Left hindlimb (tissue), 1 donor: Measurements from ENCODE around the gene CD40.
A peak's percentile ranks its signal among the peaks of the same experiment; 100 is the strongest.

Source experiments
- DNase-seq: peaks from one replicate; pipeline ENCODE4 v3.0.0-alpha.2; 2018

CD40 gene

GRCh38 chr20:46123482-46124245 lies 5.5 kb downstream of the CD40 start:
- no peak for DNase-seq

- no peak for DNase-seq
Measured at GRCh38 chr20:46126440-46127056, 8.4 kb downstream of the CD40 start.

- no peak for DNase-seq
Measured at GRCh38 chr20:46127396-46128010, 9.4 kb downstream of the CD40 start.

GRCh38 chr20:46128310-46129151 lies 10.4 kb downstream of the CD40 start:
- no peak for DNase-seq

GRCh38 chr20:46129955-46130481 lies 11.9 kb downstream of the CD40 start:
- DNase-seq, result no peak

- no peak for DNase-seq
Measured at GRCh38 chr20:46130534-46130933, 12.4 kb downstream of the CD40 start.

GRCh38 chr20:46131396-46131795 lies 13.3 kb downstream of the CD40 start:
- no peak for DNase-seq

GRCh38 chr20:46132705-46133120 lies 14.6 kb downstream of the CD40 start:
- peak; percentile 79 for DNase-seq

- DNase-seq, result no peak
Measured at GRCh38 chr20:46133886-46134654, 16.0 kb downstream of the CD40 start.

GRCh38 chr20:46134716-46135115 lies 16.6 kb downstream of the CD40 start:
- DNase-seq, result no peak

- DNase-seq, result no peak
Measured at GRCh38 chr20:46135856-46136633, 17.9 kb downstream of the CD40 start.

- no peak for DNase-seq
Measured at GRCh38 chr20:46137816-46138215, 19.7 kb downstream of the CD40 start.

- no peak for DNase-seq
Measured at GRCh38 chr20:46139266-46139889, 21.3 kb downstream of the CD40 start.

- no peak for DNase-seq
Measured at GRCh38 chr20:46139908-46140482, 21.9 kb downstream of the CD40 start.

GRCh38 chr20:46142124-46142523 lies 24.0 kb downstream of the CD40 start:
- DNase-seq, result no peak

- DNase-seq, result no peak
Measured at GRCh38 chr20:46144432-46145025, 26.4 kb downstream of the CD40 start.

GRCh38 chr20:46145713-46146112 lies 27.6 kb downstream of the CD40 start:
- no peak for DNase-seq

- DNase-seq, result no peak
Measured at GRCh38 chr20:46148313-46149208, 30.4 kb downstream of the CD40 start.

- DNase-seq, result no peak
Measured at GRCh38 chr20:46150943-46151342, 32.8 kb downstream of the CD40 start.
